ENCODE results near the gene ZMIZ1.

ZMIZ1 gene

GRCh38 chr10:79310200-79310865 is 241.6 kb downstream of the ZMIZ1 start:
- no peak for DNase-seq (ENCODE audit: insufficient read length, low spot score)
- FAIRE-seq = no peak

GRCh38 chr10:79310911-79311573 is 242.3 kb downstream of the ZMIZ1 start:
- FAIRE-seq (no peak), DNase-seq (ENCODE audit: insufficient read length, low spot score) (no peak)

DNA sequence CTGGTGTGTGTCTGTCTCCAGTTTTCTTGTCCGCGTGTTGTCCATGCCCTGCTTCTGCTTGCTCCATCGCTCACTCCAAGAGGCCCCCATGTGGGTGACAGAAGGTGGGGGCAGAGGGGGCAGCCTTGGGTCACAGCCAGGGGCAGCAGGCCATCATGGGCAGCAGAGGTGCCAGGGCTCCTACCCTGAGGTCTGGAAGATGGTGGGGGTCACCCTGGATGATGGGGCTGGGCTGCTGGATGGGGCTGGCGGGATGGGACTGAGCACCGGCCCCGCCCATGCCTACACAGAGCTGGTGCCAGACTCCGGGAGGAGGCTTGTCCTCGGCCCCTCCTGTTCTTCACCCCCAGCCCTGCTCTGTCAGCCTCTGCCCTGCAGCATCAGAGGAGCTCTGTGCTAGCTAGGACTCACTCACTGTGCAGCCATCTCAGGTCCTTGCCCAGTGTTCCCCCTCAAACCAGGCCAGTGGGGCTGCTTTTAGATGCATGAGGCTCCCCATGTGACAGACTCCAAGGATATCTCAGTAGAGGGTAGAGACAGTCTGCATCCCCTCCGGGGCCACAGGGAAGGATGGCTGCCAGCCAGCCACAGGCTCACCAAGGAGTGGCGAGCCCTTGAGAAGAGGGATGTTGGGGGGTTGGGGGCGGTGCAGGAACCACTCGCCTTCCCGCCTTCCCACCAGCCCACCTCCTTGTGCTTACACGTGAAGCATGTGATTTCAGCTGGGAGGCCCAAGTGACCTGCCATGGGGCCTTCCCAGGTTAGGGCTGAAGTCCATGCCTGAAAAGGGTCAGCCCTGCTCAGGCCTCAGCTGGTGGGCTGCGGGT is 243.0 kb downstream of the ZMIZ1 start:
- FAIRE-seq = no peak

GRCh38 chr10:79312601-79313187 is 243.9 kb downstream of the ZMIZ1 start:
- DNase-seq (ENCODE audit: insufficient read length, low spot score) = no peak
- FAIRE-seq = no peak

More for the DNA sequence above, 243.0 kb downstream of the ZMIZ1 start:
- no peak for DNase-seq (ENCODE audit: insufficient read length, low spot score)

GRCh38 chr10:79313320-79313719 is 244.6 kb downstream of the ZMIZ1 start:
- DNase-seq (ENCODE audit: insufficient read length, low spot score) (no peak), FAIRE-seq (no peak)

GRCh38 chr10:79313911-79314439 is 245.2 kb downstream of the ZMIZ1 start:
- DNase-seq (ENCODE audit: insufficient read length, low spot score) (no peak), FAIRE-seq (no peak)

GRCh38 chr10:79314761-79315601 is 246.2 kb downstream of the ZMIZ1 start:
- FAIRE-seq (no peak), DNase-seq (ENCODE audit: insufficient read length, low spot score) (no peak)

- DNase-seq (ENCODE audit: insufficient read length, low spot score) (no peak), FAIRE-seq (no peak)
These were observed 246.8 kb downstream of the ZMIZ1 start for GRCh38 chr10:79315602-79315920.

GRCh38 chr10:79316671-79317431 is 248.1 kb downstream of the ZMIZ1 start:
- no peak for FAIRE-seq
- no peak for DNase-seq (ENCODE audit: insufficient read length, low spot score)

DNA sequence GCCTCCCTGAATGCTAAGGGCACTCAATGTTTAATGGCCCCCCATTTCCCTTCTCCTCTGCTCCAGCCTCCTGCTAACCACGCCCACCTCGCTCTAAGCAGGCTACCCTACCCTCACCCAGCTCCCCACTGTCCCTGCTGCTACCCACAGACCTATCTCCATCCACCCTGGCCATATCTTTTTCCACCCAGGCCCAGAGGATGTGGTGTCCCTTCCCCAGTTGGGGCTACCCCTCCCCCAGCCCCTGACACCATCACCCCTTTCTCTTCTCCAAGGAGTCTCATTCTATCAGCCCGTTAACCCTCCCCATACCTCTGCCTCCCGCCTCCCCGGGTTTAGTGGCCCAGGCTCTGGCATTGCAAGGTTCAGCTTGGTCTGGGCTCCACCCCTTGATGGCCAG is 249.6 kb downstream of the ZMIZ1 start:
- FAIRE-seq = no peak
- DNase-seq (ENCODE audit: insufficient read length, low spot score) = no peak

DNA sequence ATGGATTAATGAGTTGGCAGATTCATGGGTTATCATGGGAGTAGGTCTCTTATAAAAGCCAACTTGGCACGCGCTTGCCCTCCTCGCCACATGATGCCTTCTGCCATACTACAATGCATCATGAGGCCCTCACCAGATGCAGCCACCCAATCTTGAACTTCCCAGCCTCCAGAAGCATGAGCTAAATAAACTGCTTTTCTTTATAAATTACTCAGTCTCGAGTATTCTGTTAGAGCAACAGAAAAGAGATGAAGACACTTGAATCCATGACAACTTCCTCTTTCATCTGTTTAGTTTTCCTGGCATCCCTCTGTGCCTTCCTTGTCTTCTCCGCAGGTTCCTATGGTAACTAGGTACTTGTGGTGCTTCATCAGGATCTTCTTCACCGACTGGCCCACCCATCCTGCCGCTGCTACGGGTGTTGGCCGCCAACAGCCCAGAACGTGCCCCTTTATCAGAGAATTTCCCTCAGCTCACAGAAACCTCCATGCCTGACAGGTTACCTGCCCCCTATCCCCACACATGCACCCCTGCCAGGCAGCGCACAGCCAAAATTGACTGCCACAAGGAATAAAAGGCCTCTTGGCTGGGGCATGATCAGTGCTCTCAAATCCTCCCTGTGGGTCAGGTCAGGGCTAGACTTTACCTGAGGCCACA is 250.5 kb downstream of the ZMIZ1 start:
- FAIRE-seq = no peak

DNA sequence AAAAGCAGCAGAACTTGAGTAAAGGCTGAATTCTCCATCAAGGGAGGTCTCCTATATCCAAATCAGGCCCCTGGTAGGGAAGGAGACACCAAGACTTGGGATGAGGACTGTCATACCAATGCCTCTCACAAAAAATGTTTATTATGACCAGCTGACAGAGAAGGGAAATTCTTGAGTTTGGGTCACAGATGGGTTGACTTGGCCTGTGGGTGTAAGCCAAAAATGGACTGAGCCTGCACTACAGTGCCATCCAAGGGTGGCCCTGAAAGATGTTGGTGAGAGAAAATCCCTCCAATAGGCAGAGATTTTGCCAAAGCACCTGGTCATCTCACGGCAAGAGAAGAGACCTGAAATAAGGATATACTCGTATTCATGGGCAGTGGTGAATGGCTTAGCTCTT is 251.6 kb downstream of the ZMIZ1 start:
- FAIRE-seq = no peak
- no peak for DNase-seq (ENCODE audit: insufficient read length, low spot score)

More for the DNA sequence above, 250.5 kb downstream of the ZMIZ1 start:
- DNase-seq (ENCODE audit: insufficient read length, low spot score) = no peak

- DNase-seq (ENCODE audit: insufficient read length, low spot score) (peak; percentile 77), FAIRE-seq (peak; percentile 67)
These were observed 252.2 kb downstream of the ZMIZ1 start for GRCh38 chr10:79320820-79321493.

DNA sequence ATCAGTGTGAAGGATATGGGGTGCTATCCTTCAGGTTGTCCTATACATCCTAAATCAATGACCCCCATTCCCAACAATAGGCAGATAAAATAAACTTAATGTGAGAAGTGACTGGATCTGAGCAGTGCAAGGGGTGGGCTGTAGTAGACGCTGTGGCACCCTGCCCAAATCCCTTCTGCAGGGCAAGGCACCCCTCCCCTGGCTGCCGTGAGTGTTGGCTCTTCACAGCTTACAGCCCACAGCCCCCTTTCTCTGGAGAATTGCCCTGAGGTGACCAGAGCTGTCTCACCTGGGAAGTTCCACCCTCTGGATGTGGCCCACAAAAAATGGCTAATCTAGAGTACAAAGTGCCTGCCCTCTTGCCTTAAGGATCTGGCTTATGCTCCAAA is 252.7 kb downstream of the ZMIZ1 start:
- DNase-seq (ENCODE audit: insufficient read length, low spot score) (no peak), FAIRE-seq (no peak)

- FAIRE-seq = no peak
These were observed 253.2 kb downstream of the ZMIZ1 start for GRCh38 chr10:79321951-79322350.

DNA sequence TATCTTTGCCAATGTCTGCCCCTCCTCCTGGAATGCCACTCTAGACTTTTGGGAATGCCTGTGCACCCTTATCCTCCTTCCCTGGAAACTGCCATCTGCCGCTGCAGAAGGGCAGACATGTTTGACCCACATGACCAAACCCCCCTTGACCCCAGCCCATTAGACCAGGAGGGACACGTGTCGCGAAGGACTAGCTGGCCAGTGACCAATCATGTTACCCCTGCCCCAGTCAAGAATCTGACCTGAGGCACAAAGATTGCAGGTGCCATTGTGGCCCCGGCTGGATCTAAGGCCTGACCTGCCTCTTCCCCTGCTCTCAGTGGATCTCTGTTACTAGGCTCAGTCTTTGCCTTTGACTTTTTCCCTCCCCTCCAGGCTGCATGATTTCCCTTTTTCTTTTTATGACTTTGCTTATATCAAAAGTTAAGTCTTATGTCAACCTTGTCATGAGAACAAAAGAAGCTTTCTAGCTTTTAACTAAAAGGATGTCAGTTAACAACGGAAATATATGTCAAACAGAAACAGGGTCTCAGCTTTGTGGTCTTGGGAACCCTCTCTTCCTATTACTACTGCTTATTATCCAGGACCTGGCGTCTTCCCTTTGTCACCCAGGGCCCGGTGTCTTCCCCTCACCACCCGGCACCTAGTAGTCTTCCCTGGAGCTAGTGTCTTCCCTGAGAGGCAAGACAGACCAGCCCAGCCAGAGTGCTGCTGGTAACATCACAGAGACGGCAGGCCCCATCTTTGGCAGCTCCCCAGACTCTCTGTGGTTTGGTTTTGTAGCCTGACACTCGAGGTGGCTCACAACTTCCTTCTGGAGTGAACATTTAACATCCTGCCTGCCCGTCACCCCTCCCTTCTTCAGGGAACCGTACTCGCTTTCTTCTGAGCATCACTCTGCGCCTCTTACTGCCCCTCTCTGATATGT is 254.1 kb downstream of the ZMIZ1 start:
- DNase-seq (ENCODE audit: insufficient read length, low spot score) (peak; percentile 47), FAIRE-seq (no peak)

More at GRCh38 chr10:79321951-79322350, 253.2 kb downstream of the ZMIZ1 start:
- DNase-seq (ENCODE audit: insufficient read length, low spot score) = no peak

DNA sequence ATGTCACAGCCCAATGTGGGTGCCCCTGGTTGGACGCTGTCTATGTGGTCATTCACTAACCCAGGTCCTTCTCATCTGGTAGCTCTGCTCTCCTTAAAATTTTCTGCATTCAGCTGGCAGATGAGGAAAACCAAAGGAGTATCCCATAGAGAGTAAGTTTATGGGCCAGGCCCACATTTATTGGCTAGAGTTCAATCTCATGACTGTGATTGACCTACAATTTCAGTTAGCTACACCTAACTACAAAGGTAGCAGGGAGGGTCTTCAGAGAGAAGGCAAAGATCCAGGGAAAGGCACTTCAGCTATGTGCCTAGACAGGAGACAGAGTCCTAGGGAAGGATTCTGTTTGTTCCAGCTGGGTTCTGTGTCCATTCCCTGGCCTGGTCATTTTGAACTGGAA is 254.8 kb downstream of the ZMIZ1 start:
- DNase-seq (ENCODE audit: insufficient read length, low spot score) = no peak
- FAIRE-seq = no peak

Data from HTR-8/SVneo (cell line).